ENCODE measurements around the gene C4BPA.

C4BPA gene

DNA sequence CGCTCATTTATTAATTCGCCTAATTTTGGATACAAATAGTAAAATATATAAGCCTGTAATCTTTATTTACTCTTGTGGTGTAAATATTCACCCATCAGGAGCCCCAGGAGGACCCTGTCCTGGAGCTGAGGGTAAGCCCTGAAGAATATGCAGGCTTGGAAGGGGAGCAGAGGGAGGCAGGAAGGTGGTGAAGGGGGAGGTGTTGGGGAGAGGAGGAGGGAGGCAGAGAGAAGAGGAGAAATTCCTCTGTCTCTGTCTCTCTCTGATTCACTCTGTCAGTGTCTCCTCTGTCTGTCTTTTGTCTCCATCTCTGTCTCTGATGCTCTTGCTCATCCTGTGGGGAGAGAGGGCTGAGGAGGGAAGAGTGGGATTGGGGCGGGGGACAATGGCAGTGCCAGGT is 18.1 kb upstream of the C4BPA start:
- DNase-seq (ENCODE audit: low spot score) (no peak), ATAC-seq (ENCODE audit: low read depth) (no peak)
- no peak overlapping the region for H3K27ac ChIP-seq (ENCODE audit: poor library complexity, severe bottlenecking)
- TF ChIP-seq, protein P1, sequence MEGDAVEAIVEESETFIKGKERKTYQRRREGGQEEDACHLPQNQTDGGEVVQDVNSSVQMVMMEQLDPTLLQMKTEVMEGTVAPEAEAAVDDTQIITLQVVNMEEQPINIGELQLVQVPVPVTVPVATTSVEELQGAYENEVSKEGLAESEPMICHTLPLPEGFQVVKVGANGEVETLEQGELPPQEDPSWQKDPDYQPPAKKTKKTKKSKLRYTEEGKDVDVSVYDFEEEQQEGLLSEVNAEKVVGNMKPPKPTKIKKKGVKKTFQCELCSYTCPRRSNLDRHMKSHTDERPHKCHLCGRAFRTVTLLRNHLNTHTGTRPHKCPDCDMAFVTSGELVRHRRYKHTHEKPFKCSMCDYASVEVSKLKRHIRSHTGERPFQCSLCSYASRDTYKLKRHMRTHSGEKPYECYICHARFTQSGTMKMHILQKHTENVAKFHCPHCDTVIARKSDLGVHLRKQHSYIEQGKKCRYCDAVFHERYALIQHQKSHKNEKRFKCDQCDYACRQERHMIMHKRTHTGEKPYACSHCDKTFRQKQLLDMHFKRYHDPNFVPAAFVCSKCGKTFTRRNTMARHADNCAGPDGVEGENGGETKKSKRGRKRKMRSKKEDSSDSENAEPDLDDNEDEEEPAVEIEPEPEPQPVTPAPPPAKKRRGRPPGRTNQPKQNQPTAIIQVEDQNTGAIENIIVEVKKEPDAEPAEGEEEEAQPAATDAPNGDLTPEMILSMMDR (IDR thresholded peaks at IDR 0.05; ENCODE audit: poor library complexity, severe bottlenecking) = no peak
- no peaks in the 10 kb centered on the region for H3K27me3 ChIP-seq (ENCODE audit: insufficient read depth, poor library complexity, severe bottlenecking)
- H3K36me3 ChIP-seq (ENCODE audit: low read depth) = no peaks in the 10 kb centered on the region
- peaks cover 3% of the 10 kb centered on the region for H3K4me1 ChIP-seq (ENCODE audit: insufficient read depth, poor library complexity, severe bottlenecking)
- H3K9me3 ChIP-seq (ENCODE audit: severe bottlenecking) = no peaks in the 10 kb centered on the region
- H3K4me3 ChIP-seq (ENCODE audit: severe bottlenecking) = no peak overlapping the region

DNA sequence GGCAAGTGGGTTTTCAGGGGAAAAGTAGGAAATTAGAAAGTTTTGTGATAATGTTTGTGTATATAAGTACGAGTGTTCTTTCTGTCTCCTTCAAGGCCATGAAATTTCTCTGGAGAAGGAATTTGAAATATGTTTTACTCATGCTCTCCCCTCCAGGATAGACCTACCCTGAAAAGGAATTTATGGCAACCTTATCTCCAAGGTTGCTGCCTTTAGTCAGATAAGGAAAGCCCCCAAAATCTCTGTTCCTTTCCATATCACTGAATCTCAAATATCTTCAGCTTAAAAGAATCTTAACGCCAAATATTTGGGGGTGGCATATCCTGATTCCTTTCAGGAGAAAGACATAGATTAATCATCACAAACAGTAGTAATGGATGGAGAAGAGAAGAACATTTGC is 15.9 kb upstream of the C4BPA start:
- Histone ChIP-seq H3K4me3 (ENCODE audit: severe bottlenecking) (no peak overlapping the region), H3K27ac (ENCODE audit: poor library complexity, severe bottlenecking) (no peak overlapping the region), H3K36me3 (ENCODE audit: low read depth) (no peaks in the 10 kb centered on the region), H3K9me3 (ENCODE audit: severe bottlenecking) (no peaks in the 10 kb centered on the region), H3K27me3 (ENCODE audit: insufficient read depth, poor library complexity, severe bottlenecking) (no peaks in the 10 kb centered on the region), H3K4me1 (ENCODE audit: insufficient read depth, poor library complexity, severe bottlenecking) (peaks cover 3% of the 10 kb centered on the region)
- no peak for DNase-seq (ENCODE audit: low spot score)
- no peak for ATAC-seq (ENCODE audit: low read depth)
- TF ChIP-seq, protein P1 (IDR thresholded peaks at IDR 0.05; ENCODE audit: poor library complexity, severe bottlenecking) = no peak

DNA sequence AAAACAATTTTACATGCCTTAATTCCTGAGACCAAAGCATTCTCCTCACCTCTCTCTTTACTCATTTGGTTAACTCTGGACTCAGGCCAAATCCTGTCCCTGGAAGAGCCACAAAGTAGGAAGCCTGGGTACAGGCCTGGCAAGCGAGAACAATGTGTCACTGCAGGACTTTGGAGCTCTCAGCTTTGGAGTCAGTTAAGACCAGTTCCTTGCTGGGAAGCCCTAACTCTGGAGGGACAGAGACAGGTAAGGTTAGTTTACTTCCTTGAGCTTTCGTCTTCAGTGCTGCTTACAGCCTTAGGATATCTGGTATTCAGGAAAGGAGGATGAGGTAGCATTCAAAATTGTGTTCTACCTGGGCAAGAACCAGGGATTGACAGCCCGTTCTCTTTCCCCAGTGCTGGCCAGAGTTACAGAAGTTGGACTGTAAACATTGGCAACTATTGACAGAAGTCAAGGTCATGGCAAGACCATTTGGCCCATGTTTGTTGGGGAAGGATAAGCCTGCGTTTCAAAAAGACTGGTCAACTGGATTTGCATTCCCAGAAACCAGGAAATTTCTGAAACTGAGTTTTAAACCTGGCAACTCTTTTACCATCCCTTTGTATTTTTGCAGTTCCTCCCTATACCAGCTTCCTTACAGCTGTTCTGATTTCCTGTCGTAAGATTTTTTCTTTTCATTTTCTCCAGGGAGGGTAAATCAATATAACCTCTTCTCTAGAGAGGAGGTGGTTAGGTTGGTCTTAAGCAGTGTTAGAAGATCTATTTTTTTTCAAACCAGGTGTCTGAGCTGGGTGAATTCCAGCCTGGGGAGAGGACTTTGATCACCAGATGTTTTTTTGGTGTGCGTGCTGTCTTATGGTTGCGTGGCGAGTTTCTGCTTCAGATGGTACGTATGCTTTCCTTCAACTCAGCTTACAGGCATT is 15.1 kb upstream of the C4BPA start, which contains the start of gene C4BPB:
TSS of gene C4BPB (plus strand) at position 160 of the 926 bp plus-strand sequence. CDS start at position 832, 672 bp downstream.
- no peak within 1 kb of the TSS for H3K4me3 ChIP-seq (ENCODE audit: severe bottlenecking)

GRCh38 chr1:207089627-207090355 is 14.2 kb upstream of the C4BPA start:
- TF ChIP-seq, protein P1 (IDR thresholded peaks at IDR 0.05; ENCODE audit: poor library complexity, severe bottlenecking) = no peak
- ATAC-seq (ENCODE audit: low read depth) (no peak), DNase-seq (ENCODE audit: low spot score) (no peak)
- Histone ChIP-seq H3K27me3 (ENCODE audit: insufficient read depth, poor library complexity, severe bottlenecking) (no peaks in the 10 kb centered on the region), H3K36me3 (ENCODE audit: low read depth) (no peaks in the 10 kb centered on the region), H3K27ac (ENCODE audit: poor library complexity, severe bottlenecking) (no peak overlapping the region), H3K4me1 (ENCODE audit: insufficient read depth, poor library complexity, severe bottlenecking) (peaks cover 3% of the 10 kb centered on the region), H3K9me3 (ENCODE audit: severe bottlenecking) (no peaks in the 10 kb centered on the region), H3K4me3 (ENCODE audit: severe bottlenecking) (no peak overlapping the region)

More for the DNA sequence above, 15.1 kb upstream of the C4BPA start, which contains the start of gene C4BPB:
- Histone ChIP-seq H3K27ac (ENCODE audit: poor library complexity, severe bottlenecking) (no peak within 1 kb of the TSS), H3K27me3 (ENCODE audit: insufficient read depth, poor library complexity, severe bottlenecking) (no peaks in the 10 kb centered on the region), H3K9me3 (ENCODE audit: severe bottlenecking) (no peaks in the 10 kb centered on the region), H3K4me1 (ENCODE audit: insufficient read depth, poor library complexity, severe bottlenecking) (peaks cover 3% of the 10 kb centered on the region), H3K36me3 (ENCODE audit: low read depth) (no peaks in the 10 kb centered on the region)
- no peak for DNase-seq (ENCODE audit: low spot score)
- no peak for ATAC-seq (ENCODE audit: low read depth)
- TF ChIP-seq, protein P1 (IDR thresholded peaks at IDR 0.05; ENCODE audit: poor library complexity, severe bottlenecking) = no peak

All from RWPE2 (cell line).